Heart left ventricle (tissue), 13 donors: ENCODE results near the gene SLCO3A1.

ENCODE experiments used
- POLR2A ChIP-seq, 2 donors: fragments of 450-650 bp; IDR thresholded peaks; one replicate each; pipeline ENCODE4 v1.6.1; 2017; ENCODE audit warnings: antibody characterized with exemption in 2 of 2, mild to moderate bottlenecking in 2 of 2, moderate library complexity in 2 of 2
- TF ChIP-seq, protein P1 (sequence below), 12 donors: fragments of 200-600 bp; sonication (generic) in 4 of 12; IDR thresholded peaks; one replicate each; pipeline versions ENCODE4 v1.5.0 to v1.8.0; 2018 to 2022; ENCODE audit warnings: antibody characterized with exemption in 12 of 12, mild to moderate bottlenecking in 5 of 12
- donor health status: ischemic (EF 13 %, LVEDD 7.1; RV severe dilation, severe dysfunction).
- donor health status: DM: no; HTN: yes; CAD: no.
- donor health status: DM: no; HTN: no; CAD: no.
- donor health status: ischemic (EF 25% LVEDD 6.9; RV normal size, moderate dysfunction).
- donor health status: ischemic (EF 25% LVEDD 5.7; RV mildly dilated, moderate dysfunction).
- donor health status: ischemic (EF 35%, LVEDD 5.7; RV mildly dilated, moderate dysfunction).
- donor health status: nonischemic (EF 11% LVEDD 7.7; RV severe dilation, severe dysfunction).
- donor health status: DM: yes; HTN: yes; CAD: no.
- donor health status: PGD.
- donor health status: ischemic (EF 29% LVEDD 5.4; RV normal size, mild dysfunction).
- donor health status: nonischemic (EF 23%, LVEDD 6.1; RV moderate dilation, normal function).

DNA sequence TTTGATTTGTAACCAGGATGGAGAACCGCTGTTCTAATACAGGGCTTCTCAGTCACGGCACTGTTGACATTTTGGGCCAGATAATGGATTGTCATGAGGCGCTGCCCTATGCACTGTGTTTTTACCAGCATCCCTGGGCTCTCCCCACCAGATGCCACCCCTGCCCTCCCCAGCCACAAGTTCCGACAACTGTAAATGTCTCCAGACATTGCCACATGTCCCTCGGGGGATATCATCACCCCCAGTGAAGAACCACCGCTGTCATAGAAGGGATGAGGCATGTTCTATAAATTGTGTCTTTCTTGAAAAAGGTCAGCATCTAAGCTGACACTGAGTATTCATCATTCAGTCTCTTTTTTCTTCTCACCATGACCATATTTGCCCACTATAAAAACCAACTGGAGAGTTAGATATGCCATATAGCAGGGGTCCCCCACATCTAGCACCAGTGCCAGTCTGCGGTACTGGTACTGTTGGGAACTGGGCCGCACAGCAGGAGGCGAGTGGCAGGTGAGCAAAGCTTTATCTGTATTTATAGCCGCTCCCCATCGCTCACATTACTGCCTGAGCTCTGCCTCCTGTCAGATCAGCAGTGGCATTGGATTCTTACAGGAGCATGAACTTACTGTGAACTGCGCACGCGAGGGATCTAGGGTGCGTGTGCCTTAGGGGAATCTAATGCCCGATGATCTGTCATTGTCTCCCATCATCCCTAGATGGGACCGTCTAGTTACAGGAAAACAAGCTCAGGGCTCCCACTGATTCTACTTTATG lies 279.7 kb downstream of the SLCO3A1 start:
- TF ChIP-seq, protein P1, sequence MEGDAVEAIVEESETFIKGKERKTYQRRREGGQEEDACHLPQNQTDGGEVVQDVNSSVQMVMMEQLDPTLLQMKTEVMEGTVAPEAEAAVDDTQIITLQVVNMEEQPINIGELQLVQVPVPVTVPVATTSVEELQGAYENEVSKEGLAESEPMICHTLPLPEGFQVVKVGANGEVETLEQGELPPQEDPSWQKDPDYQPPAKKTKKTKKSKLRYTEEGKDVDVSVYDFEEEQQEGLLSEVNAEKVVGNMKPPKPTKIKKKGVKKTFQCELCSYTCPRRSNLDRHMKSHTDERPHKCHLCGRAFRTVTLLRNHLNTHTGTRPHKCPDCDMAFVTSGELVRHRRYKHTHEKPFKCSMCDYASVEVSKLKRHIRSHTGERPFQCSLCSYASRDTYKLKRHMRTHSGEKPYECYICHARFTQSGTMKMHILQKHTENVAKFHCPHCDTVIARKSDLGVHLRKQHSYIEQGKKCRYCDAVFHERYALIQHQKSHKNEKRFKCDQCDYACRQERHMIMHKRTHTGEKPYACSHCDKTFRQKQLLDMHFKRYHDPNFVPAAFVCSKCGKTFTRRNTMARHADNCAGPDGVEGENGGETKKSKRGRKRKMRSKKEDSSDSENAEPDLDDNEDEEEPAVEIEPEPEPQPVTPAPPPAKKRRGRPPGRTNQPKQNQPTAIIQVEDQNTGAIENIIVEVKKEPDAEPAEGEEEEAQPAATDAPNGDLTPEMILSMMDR (IDR thresholded peaks at IDR 0.05): no peak
- no peak for TF ChIP-seq POLR2A (IDR thresholded peaks at IDR 0.05)
